Measurements from ENCODE around the gene CFAP43. TPM values are rescaled to one million over a fixed set of nuclear protein-coding genes. Genes with fewer than 3 reads are reported as not detected.

CFAP43 gene
- total RNA-seq, 1 experiment from 2014 or later = 0.08 TPM

GRCh38 chr10:104233817-104234216, 1.7 kb upstream of the CFAP43 start:
- Histone ChIP-seq H3K36me3 (no peaks in the 10 kb centered on the region), H3K4me3 (no peak overlapping the region), H3K9me3 (replicated peaks) (no peaks in the 10 kb centered on the region), H3K27ac (no peak overlapping the region), H3K4me1 (replicated peaks) (no peaks in the 10 kb centered on the region), H3K27me3 (replicated peaks) (peaks cover 7% of the 10 kb centered on the region)
- no peak for DNase-seq (ENCODE audit: low read depth in 1 of 2, low spot score in 2 of 2)

- no peak for DNase-seq (ENCODE audit: low read depth in 1 of 2, low spot score in 2 of 2)
- no peaks in the 10 kb centered on the region for H3K9me3 ChIP-seq (replicated peaks)
These were observed 494 bp upstream of the CFAP43 start for GRCh38 chr10:104232613-104233102.

GRCh38 chr10:104230490-104230889, 1.7 kb downstream of the CFAP43 start:
- no peak overlapping the region for H3K4me3 ChIP-seq
- H3K27me3 ChIP-seq (replicated peaks) = peaks cover 9% of the 10 kb centered on the region
- DNase-seq (ENCODE audit: low read depth in 1 of 2, low spot score in 2 of 2) = no peak
- no peaks in the 10 kb centered on the region for H3K4me1 ChIP-seq (replicated peaks)
- no peaks in the 10 kb centered on the region for H3K36me3 ChIP-seq
- H3K27ac ChIP-seq = no peak overlapping the region
- no peaks in the 10 kb centered on the region for H3K9me3 ChIP-seq (replicated peaks)

More at GRCh38 chr10:104232613-104233102, 494 bp upstream of the CFAP43 start:
- Histone ChIP-seq H3K4me3 (peak overlapping the region; percentile 68), H3K27me3 (replicated peaks) (peaks cover 6% of the 10 kb centered on the region), H3K4me1 (replicated peaks) (no peaks in the 10 kb centered on the region), H3K36me3 (no peaks in the 10 kb centered on the region), H3K27ac (no peak overlapping the region)

- H3K9me3 ChIP-seq (replicated peaks) = no peaks in the 10 kb centered on the region
- no peak for DNase-seq (ENCODE audit: low read depth in 1 of 2, low spot score in 2 of 2)
- no peaks in the 10 kb centered on the region for H3K36me3 ChIP-seq
- H3K4me1 ChIP-seq (replicated peaks) = no peaks in the 10 kb centered on the region
- H3K27ac ChIP-seq = no peak overlapping the region
- peaks cover 20% of the 10 kb centered on the region for H3K27me3 ChIP-seq (replicated peaks)
- H3K4me3 ChIP-seq = no peak overlapping the region
These were observed 8.9 kb downstream of the CFAP43 start for GRCh38 chr10:104223304-104223703.

- Histone ChIP-seq H3K27ac (no peak overlapping the region), H3K27me3 (replicated peaks) (peaks cover 14% of the 10 kb centered on the region), H3K4me3 (no peak overlapping the region), H3K4me1 (replicated peaks) (no peaks in the 10 kb centered on the region), H3K36me3 (no peaks in the 10 kb centered on the region), H3K9me3 (replicated peaks) (no peaks in the 10 kb centered on the region)
- DNase-seq (ENCODE audit: low read depth in 1 of 2, low spot score in 2 of 2) = no peak
These were observed 11.6 kb downstream of the CFAP43 start for GRCh38 chr10:104220522-104220921.

GRCh38 chr10:104218751-104219150, 13.4 kb downstream of the CFAP43 start:
- DNase-seq (ENCODE audit: low read depth in 1 of 2, low spot score in 2 of 2) = no peak
- H3K27ac ChIP-seq = no peak overlapping the region

GRCh38 chr10:104216631-104217030, 15.5 kb downstream of the CFAP43 start:
- Histone ChIP-seq H3K4me1 (replicated peaks) (no peaks in the 10 kb centered on the region), H3K27ac (no peak overlapping the region), H3K4me3 (no peak overlapping the region), H3K27me3 (replicated peaks) (peaks cover 24% of the 10 kb centered on the region), H3K9me3 (replicated peaks) (no peaks in the 10 kb centered on the region), H3K36me3 (no peaks in the 10 kb centered on the region)
- no peak for DNase-seq (ENCODE audit: low read depth in 1 of 2, low spot score in 2 of 2)

More at GRCh38 chr10:104218751-104219150, 13.4 kb downstream of the CFAP43 start:
- Histone ChIP-seq H3K36me3 (no peaks in the 10 kb centered on the region), H3K4me3 (no peak overlapping the region), H3K9me3 (replicated peaks) (no peaks in the 10 kb centered on the region), H3K27me3 (replicated peaks) (peaks cover 20% of the 10 kb centered on the region), H3K4me1 (replicated peaks) (no peaks in the 10 kb centered on the region)

- DNase-seq (ENCODE audit: low read depth in 1 of 2, low spot score in 2 of 2) = peak in 1 of 2 experiments; percentile 9
These were observed 22.5 kb downstream of the CFAP43 start for GRCh38 chr10:104209575-104210198.

GRCh38 chr10:104208730-104209129, 23.4 kb downstream of the CFAP43 start:
- no peaks in the 10 kb centered on the region for H3K4me1 ChIP-seq (replicated peaks)
- no peaks in the 10 kb centered on the region for H3K9me3 ChIP-seq (replicated peaks)
- H3K4me3 ChIP-seq = no peak overlapping the region
- H3K36me3 ChIP-seq = no peaks in the 10 kb centered on the region
- no peak overlapping the region for H3K27ac ChIP-seq
- DNase-seq (ENCODE audit: low read depth in 1 of 2, low spot score in 2 of 2) = no peak
- H3K27me3 ChIP-seq (replicated peaks) = peaks cover 23% of the 10 kb centered on the region; the same call in 1 of the 2 replicates

More at GRCh38 chr10:104209575-104210198, 22.5 kb downstream of the CFAP43 start:
- no peaks in the 10 kb centered on the region for H3K4me1 ChIP-seq (replicated peaks)
- H3K27ac ChIP-seq = no peak overlapping the region
- no peaks in the 10 kb centered on the region for H3K36me3 ChIP-seq
- no peak overlapping the region for H3K4me3 ChIP-seq
- no peaks in the 10 kb centered on the region for H3K9me3 ChIP-seq (replicated peaks)
- H3K27me3 ChIP-seq (replicated peaks) = peaks cover 30% of the 10 kb centered on the region; the same call in 1 of the 2 replicates

- no peaks in the 10 kb centered on the region for H3K36me3 ChIP-seq
- H3K27me3 ChIP-seq (replicated peaks) = peaks cover 3% of the 10 kb centered on the region; the same call in 1 of the 2 replicates
- H3K4me3 ChIP-seq = no peak overlapping the region
- H3K9me3 ChIP-seq (replicated peaks) = no peaks in the 10 kb centered on the region
- no peak overlapping the region for H3K27ac ChIP-seq
- H3K4me1 ChIP-seq (replicated peaks) = no peaks in the 10 kb centered on the region
- no peak for DNase-seq (ENCODE audit: low read depth in 1 of 2, low spot score in 2 of 2)
These were observed 29.9 kb downstream of the CFAP43 start for GRCh38 chr10:104202231-104202630.

- H3K27ac ChIP-seq = no peak overlapping the region
- H3K4me1 ChIP-seq (replicated peaks) = no peaks in the 10 kb centered on the region
- DNase-seq (ENCODE audit: low read depth in 1 of 2, low spot score in 2 of 2) = no peak
- H3K27me3 ChIP-seq (replicated peaks) = peaks cover 3% of the 10 kb centered on the region; the same call in 1 of the 2 replicates
- H3K4me3 ChIP-seq = no peak overlapping the region
- H3K9me3 ChIP-seq (replicated peaks) = no peaks in the 10 kb centered on the region
- H3K36me3 ChIP-seq = no peaks in the 10 kb centered on the region
These were observed 30.5 kb downstream of the CFAP43 start for GRCh38 chr10:104201636-104202035.

- Histone ChIP-seq H3K36me3 (no peaks in the 10 kb centered on the region), H3K9me3 (replicated peaks) (no peaks in the 10 kb centered on the region), H3K4me3 (no peak overlapping the region), H3K4me1 (replicated peaks) (no peaks in the 10 kb centered on the region), H3K27ac (no peak overlapping the region), H3K27me3 (replicated peaks) (peaks cover 13% of the 10 kb centered on the region)
- no peak for DNase-seq (ENCODE audit: low read depth in 1 of 2, low spot score in 2 of 2)
These were observed 32.6 kb downstream of the CFAP43 start for GRCh38 chr10:104199567-104199966.

GRCh38 chr10:104197364-104197763, 34.8 kb downstream of the CFAP43 start:
- Histone ChIP-seq H3K27ac (no peak overlapping the region), H3K9me3 (replicated peaks) (no peaks in the 10 kb centered on the region), H3K4me1 (replicated peaks) (no peaks in the 10 kb centered on the region), H3K4me3 (no peak overlapping the region), H3K27me3 (replicated peaks) (peaks cover 16% of the 10 kb centered on the region), H3K36me3 (no peaks in the 10 kb centered on the region)
- no peak for DNase-seq (ENCODE audit: low read depth in 1 of 2, low spot score in 2 of 2)

- Histone ChIP-seq H3K9me3 (replicated peaks) (no peaks in the 10 kb centered on the region), H3K27me3 (replicated peaks) (peaks cover 17% of the 10 kb centered on the region), H3K27ac (no peak overlapping the region), H3K4me1 (replicated peaks) (no peaks in the 10 kb centered on the region), H3K36me3 (no peaks in the 10 kb centered on the region), H3K4me3 (no peak overlapping the region)
- DNase-seq (ENCODE audit: low read depth in 1 of 2, low spot score in 2 of 2) = no peak
These were observed 36.5 kb downstream of the CFAP43 start for GRCh38 chr10:104195706-104196105.
